Measurements from ENCODE around the gene ANO2.

Gene ANO2

GRCh38 chr12:5655120-5655519 lies 289.9 kb downstream of the ANO2 start:
- no peak for DNase-seq

- DNase-seq: no peak
These were observed 291.0 kb downstream of the ANO2 start for GRCh38 chr12:5654019-5654418.

GRCh38 chr12:5650829-5651461 lies 294.1 kb downstream of the ANO2 start:
- DNase-seq: no peak

- DNase-seq: no peak
These were observed 294.8 kb downstream of the ANO2 start for GRCh38 chr12:5650281-5650680.

GRCh38 chr12:5648692-5649359 lies 296.2 kb downstream of the ANO2 start:
- DNase-seq: no peak

GRCh38 chr12:5643266-5643665 lies 301.8 kb downstream of the ANO2 start:
- DNase-seq: no peak

GRCh38 chr12:5637698-5638097 lies 307.4 kb downstream of the ANO2 start:
- no peak for DNase-seq

- DNase-seq: no peak
These were observed 308.2 kb downstream of the ANO2 start for GRCh38 chr12:5636907-5637306.

GRCh38 chr12:5633106-5633505 lies 312.0 kb downstream of the ANO2 start:
- no peak for DNase-seq

GRCh38 chr12:5632453-5632852 lies 312.6 kb downstream of the ANO2 start:
- DNase-seq: no peak

GRCh38 chr12:5631497-5631896 lies 313.6 kb downstream of the ANO2 start:
- no peak for DNase-seq

GRCh38 chr12:5630726-5631125 lies 314.3 kb downstream of the ANO2 start:
- no peak for DNase-seq

GRCh38 chr12:5628501-5628900 lies 316.6 kb downstream of the ANO2 start:
- DNase-seq: no peak

GRCh38 chr12:5627053-5627630 lies 317.9 kb downstream of the ANO2 start:
- no peak for DNase-seq

- no peak for DNase-seq
These were observed 318.9 kb downstream of the ANO2 start for GRCh38 chr12:5626151-5626550.

GRCh38 chr12:5624486-5625272 lies 320.4 kb downstream of the ANO2 start:
- DNase-seq: no peak

- DNase-seq: peak; percentile 52
These were observed 321.6 kb downstream of the ANO2 start for GRCh38 chr12:5623411-5623810.

GRCh38 chr12:5622280-5622679 lies 322.8 kb downstream of the ANO2 start:
- DNase-seq: no peak

- no peak for DNase-seq
These were observed 323.7 kb downstream of the ANO2 start for GRCh38 chr12:5621329-5621728.

GRCh38 chr12:5620896-5621295 lies 324.2 kb downstream of the ANO2 start:
- no peak for DNase-seq

- no peak for DNase-seq
These were observed 325.4 kb downstream of the ANO2 start for GRCh38 chr12:5619628-5620027.

GRCh38 chr12:5616854-5617253 lies 328.2 kb downstream of the ANO2 start:
- DNase-seq: no peak

GRCh38 chr12:5615760-5616159 lies 329.3 kb downstream of the ANO2 start:
- no peak for DNase-seq

GRCh38 chr12:5614256-5614655 lies 330.8 kb downstream of the ANO2 start:
- DNase-seq: no peak

All from NCI-H524 treated with DMSO at 0.1 percent for 48 hours (cell line).